ENCODE measurements around the gene FGD6.
A peak's percentile ranks its signal among the peaks of the same experiment; 100 is the strongest.
"Not testable (repeated sequence)": the region's sequence is repeated elsewhere in the genome, so short reads cannot be mapped to it uniquely, and the experiment has no call there.

FGD6 gene

DNA sequence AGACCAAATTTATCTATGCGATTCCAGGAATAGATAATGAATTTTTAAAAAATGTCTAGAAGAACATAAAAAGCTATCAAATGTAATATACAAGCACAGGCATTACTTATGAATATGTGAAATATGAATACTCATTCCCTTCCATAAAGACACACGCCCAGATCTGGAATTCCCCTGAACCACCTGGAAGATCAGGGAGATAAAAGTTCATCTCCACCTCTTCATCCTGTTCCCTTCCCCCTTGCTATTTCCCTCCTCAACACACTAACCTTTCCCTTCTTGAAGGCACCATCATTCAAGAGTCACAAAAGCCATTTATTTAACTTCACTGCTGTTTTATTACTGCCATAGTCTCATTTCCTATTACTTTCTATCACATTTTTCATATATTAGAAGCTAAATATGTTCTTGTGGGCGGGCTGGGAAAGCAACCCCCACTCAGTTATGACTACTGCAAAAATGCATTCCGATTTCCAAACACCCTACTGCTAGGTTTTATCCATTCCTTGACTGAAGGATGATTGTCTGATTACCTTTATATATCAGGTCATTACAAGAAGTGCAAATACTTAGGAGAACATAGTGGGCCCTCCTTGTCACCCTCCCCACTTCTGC, 16.1 kb downstream of the FGD6 start:
- Mint-ChIP-seq H3K27me3 (ENCODE audit: low read depth) (no peaks in the 10 kb centered on the region), H3K4me3 (peak overlapping the region in 2 of 3 experiments; percentile 40 to 50), H3K9me3 (no peaks in the 10 kb centered on the region), H3K27ac (peak overlapping the region; percentile 80 to 94 (median 90)), H3K4me1 (peaks cover 65% of the 10 kb centered on the region), H3K36me3 (ENCODE audit: low read depth) (peaks cover 9% of the 10 kb centered on the region)
- TF ChIP-seq, protein P1, sequence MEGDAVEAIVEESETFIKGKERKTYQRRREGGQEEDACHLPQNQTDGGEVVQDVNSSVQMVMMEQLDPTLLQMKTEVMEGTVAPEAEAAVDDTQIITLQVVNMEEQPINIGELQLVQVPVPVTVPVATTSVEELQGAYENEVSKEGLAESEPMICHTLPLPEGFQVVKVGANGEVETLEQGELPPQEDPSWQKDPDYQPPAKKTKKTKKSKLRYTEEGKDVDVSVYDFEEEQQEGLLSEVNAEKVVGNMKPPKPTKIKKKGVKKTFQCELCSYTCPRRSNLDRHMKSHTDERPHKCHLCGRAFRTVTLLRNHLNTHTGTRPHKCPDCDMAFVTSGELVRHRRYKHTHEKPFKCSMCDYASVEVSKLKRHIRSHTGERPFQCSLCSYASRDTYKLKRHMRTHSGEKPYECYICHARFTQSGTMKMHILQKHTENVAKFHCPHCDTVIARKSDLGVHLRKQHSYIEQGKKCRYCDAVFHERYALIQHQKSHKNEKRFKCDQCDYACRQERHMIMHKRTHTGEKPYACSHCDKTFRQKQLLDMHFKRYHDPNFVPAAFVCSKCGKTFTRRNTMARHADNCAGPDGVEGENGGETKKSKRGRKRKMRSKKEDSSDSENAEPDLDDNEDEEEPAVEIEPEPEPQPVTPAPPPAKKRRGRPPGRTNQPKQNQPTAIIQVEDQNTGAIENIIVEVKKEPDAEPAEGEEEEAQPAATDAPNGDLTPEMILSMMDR (IDR thresholded peaks at IDR 0.05; ENCODE audit: unreplicated experiment in 3 of 3): no peak

DNA sequence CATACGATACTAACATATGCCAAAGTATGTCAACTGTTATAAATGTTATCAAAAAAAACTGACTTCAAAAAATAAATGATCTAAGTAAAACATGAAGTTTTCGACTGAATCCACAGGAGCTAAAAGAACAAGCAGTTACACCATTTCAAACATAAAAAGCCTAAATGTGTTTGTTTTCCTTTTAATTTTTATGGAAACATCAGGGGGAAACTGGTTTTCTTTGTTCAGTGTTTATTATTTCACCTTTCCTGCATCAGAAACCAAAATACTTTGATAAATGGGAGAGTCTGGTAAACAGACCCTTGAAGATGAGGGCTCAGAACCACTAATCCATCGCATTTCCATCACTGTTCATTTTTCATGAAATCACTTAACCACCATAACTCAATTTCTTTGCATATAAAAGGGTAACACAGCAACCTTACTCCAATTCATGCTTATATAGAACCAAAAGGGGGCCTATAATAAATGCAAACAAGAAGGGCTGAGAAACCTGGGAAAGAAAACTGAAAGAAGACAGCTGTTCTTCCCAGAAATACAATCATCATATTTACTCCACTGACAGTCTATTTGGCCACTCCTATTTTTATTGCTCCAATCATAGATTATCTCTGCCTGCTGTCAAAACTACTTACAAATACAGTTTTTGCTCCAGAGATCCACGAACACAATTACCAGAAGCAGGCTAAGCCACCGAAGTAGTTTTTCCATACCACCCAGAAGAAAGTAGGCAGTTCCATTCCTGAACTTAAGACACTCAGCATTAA, 17.0 kb downstream of the FGD6 start:
- H3K27ac Mint-ChIP-seq: peak overlapping the region; percentile 80 to 94 (median 90)
- peak overlapping the region in 2 of 3 experiments; percentile 40 to 62 for H3K4me3 Mint-ChIP-seq
- no peaks in the 10 kb centered on the region for H3K27me3 Mint-ChIP-seq (ENCODE audit: low read depth)
- H3K4me1 Mint-ChIP-seq: peaks cover 59% of the 10 kb centered on the region
- TF ChIP-seq, protein P1 (IDR thresholded peaks at IDR 0.05; ENCODE audit: unreplicated experiment in 3 of 3): no peak
- peaks cover 3% of the 10 kb centered on the region for H3K36me3 Mint-ChIP-seq (ENCODE audit: low read depth)
- no peaks in the 10 kb centered on the region for H3K9me3 Mint-ChIP-seq

DNA sequence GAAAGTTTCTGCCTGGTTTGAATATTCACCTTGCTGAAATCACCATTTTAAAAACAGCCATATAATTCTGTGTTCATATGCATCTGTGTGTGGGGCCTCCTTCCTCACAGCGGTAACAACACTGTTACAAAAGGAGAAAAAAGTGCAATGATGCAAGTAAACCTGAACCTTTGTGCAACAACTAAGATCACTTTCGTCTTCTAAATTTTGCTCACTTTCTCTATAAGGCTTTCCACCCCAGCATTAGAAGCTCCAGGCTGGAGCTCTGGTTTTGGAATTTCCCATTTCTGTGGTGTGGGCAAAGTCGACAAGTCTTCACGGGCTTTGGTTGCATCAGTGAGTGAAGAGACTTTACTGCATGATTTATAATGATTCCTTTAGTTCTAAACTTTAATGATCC, 18.4 kb downstream of the FGD6 start:
- Mint-ChIP-seq H3K9me3 (no peaks in the 10 kb centered on the region), H3K4me3 (no peak overlapping the region), H3K4me1 (peaks cover 50% of the 10 kb centered on the region), H3K27ac (peak overlapping the region; percentile 80 to 90 (median 87)), H3K27me3 (ENCODE audit: low read depth) (no peaks in the 10 kb centered on the region), H3K36me3 (ENCODE audit: low read depth) (no peaks in the 10 kb centered on the region)
- TF ChIP-seq, protein P1 (IDR thresholded peaks at IDR 0.05; ENCODE audit: unreplicated experiment in 3 of 3): no peak

GRCh38 chr12:95197636-95198035, 19.6 kb downstream of the FGD6 start:
- Mint-ChIP-seq H3K9me3 (no peaks in the 10 kb centered on the region), H3K4me1 (peaks cover 41% of the 10 kb centered on the region), H3K27ac (peak overlapping the region in 2 of 3 experiments; percentile 58 to 71), H3K27me3 (ENCODE audit: low read depth) (no peaks in the 10 kb centered on the region), H3K36me3 (ENCODE audit: low read depth) (peaks cover under 1% of the 10 kb centered on the region), H3K4me3 (no peak overlapping the region)
- TF ChIP-seq, protein P1 (IDR thresholded peaks at IDR 0.05; ENCODE audit: unreplicated experiment in 3 of 3): no peak

DNA sequence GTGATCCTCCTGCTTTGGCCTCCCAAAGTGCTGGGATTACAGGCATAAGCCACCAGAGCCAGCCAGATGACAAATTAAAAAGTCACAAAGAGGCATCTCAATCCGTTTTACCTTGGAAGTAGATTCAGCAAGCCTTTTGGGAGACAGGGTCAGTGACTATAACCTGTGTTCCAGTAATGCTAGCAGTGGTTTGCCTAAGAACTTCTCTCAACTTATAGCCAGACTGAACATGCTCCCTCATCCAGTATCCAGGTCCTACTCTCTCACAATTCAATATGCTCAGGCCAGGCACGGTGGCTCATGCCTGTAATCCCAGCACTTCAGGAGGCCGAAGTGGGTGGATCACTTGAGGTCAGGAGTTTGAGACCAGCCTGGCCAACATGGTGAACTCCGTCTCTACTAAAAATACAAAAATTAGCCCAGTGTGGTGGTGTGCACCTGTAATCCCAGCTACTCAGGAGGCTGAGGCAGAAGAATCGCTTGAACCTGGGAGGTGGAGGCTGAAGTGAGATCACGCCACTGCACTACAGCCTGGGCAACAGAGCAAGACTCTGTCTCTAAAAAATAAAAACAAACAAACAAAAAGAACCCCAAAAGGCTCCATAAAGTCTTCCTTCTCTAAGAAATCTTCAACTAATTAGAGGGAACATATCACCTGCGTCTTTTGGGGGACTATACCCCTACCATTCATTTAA, 20.2 kb downstream of the FGD6 start:
- Mint-ChIP-seq H3K4me1 (peaks cover 39% of the 10 kb centered on the region), H3K27ac (peak overlapping the region in 1 of 3 experiments; percentile 58)
- H3K9me3 Mint-ChIP-seq; H3K36me3 Mint-ChIP-seq (ENCODE audit: low read depth); H3K27me3 Mint-ChIP-seq (ENCODE audit: low read depth); H3K4me3 Mint-ChIP-seq: not testable (repeated sequence)

GRCh38 chr12:95195122-95195521, 22.1 kb downstream of the FGD6 start:
- Mint-ChIP-seq H3K27me3 (ENCODE audit: low read depth) (no peaks in the 10 kb centered on the region), H3K27ac (no peak overlapping the region), H3K4me1 (peaks cover 20% of the 10 kb centered on the region), H3K4me3 (no peak overlapping the region), H3K9me3 (no peaks in the 10 kb centered on the region), H3K36me3 (ENCODE audit: low read depth) (peaks cover 4% of the 10 kb centered on the region)
- TF ChIP-seq, protein P1 (IDR thresholded peaks at IDR 0.05; ENCODE audit: unreplicated experiment in 3 of 3): no peak

All from nephron (organoid).